ENCODE measurements around the gene SLC6A4.

Gene SLC6A4

DNA sequence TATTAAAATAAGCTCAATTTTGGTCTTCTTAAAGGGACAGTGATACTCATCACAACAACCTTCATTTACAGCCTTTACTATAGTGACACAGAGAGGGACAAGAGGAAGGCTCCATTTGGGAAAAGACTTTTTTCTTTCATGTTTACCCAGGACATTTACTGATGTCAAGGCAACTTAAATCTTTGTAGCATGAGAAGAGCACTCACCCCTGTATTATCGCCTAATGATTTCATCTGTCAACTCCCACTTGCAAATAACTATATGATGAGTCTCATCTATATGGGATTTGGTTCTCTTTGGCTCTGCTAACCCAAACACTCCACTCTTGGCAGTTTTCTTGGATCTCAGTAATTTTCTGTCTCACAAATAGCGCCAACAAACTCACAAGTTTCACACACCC, 32.1 kb upstream of the SLC6A4 start:
- no peak overlapping the region for H3K4me3 ChIP-seq (ENCODE audit: low read depth, low read length)
- TF ChIP-seq, protein P1, sequence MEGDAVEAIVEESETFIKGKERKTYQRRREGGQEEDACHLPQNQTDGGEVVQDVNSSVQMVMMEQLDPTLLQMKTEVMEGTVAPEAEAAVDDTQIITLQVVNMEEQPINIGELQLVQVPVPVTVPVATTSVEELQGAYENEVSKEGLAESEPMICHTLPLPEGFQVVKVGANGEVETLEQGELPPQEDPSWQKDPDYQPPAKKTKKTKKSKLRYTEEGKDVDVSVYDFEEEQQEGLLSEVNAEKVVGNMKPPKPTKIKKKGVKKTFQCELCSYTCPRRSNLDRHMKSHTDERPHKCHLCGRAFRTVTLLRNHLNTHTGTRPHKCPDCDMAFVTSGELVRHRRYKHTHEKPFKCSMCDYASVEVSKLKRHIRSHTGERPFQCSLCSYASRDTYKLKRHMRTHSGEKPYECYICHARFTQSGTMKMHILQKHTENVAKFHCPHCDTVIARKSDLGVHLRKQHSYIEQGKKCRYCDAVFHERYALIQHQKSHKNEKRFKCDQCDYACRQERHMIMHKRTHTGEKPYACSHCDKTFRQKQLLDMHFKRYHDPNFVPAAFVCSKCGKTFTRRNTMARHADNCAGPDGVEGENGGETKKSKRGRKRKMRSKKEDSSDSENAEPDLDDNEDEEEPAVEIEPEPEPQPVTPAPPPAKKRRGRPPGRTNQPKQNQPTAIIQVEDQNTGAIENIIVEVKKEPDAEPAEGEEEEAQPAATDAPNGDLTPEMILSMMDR (IDR thresholded peaks at IDR 0.05; ENCODE audit: borderline replicate concordance, insufficient read depth, low read depth, low read length) = no peak

DNA sequence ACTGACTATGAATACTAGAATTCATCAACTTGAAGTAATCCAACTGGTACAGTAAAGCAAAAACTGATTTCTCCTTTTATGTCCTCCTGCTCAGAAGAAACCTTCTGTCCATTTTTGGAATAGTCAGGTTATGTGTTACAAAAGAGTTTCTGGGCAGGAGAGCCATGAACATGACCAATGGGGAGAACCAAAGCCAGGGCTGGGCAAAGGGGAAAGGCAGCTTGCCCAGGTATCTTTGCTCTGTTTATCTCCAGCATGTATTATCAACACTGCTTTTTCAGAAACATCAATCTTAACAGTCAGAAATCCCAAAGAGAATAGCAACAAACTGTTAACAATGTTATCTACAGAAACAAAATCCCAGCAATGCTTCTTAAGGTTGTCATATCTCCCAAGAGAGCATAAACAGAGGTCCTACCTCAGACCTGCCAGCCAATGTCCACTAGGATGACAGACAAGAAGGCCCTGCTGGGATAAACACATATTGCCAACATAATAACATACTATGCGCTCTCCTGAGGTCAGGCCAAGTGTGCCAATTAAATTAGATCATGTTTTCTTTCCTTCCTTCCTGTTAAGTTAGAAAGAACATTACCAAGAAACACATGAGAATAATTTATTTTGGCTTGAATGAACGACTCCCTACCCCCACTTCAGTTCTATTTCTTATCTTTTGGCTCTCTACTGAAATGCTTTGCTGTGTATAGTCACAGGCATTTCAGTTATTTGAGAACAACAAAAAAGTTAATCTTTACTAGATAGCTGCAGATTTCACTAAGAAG, 28.2 kb upstream of the SLC6A4 start:
- TF ChIP-seq, protein P1 (IDR thresholded peaks at IDR 0.05; ENCODE audit: borderline replicate concordance, insufficient read depth, low read depth, low read length) = no peak
- H3K4me3 ChIP-seq (ENCODE audit: low read depth, low read length) = no peak overlapping the region

DNA sequence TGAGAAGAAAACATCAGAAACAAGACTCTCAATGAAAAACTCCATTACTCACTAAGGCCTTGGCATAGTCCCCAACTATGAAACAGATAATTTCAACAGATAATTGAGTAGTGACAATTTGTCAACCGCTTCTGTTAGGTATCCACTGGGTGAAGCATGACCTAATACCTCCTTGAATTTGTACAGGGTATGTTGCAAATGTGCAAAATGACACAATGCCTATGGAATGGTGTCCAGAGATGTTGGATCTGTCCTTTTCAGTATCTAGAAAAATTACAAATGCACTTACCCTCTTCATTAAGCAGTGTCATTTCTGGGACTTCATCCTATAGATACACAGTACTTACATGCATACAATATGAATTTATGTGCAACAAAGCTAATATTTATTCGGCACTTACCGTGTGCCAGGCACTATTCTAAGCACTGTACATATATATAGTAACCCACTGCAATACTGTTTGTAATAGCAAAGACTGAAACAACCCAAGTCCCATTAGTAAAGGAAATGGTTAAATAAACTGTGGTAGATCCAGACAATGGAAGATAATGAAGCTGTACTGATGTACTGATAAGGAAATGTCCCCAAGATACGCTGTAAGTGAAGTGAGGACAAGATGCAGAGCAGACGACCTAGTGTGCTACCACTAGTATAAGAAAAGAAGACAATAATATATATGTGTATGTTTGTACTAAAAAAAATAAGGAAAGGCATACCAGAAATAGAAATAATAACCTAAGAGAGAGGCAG, 21.4 kb upstream of the SLC6A4 start:
- no peak overlapping the region for H3K4me3 ChIP-seq (ENCODE audit: low read depth, low read length)
- TF ChIP-seq, protein P1 (IDR thresholded peaks at IDR 0.05; ENCODE audit: borderline replicate concordance, insufficient read depth, low read depth, low read length) = no peak

DNA sequence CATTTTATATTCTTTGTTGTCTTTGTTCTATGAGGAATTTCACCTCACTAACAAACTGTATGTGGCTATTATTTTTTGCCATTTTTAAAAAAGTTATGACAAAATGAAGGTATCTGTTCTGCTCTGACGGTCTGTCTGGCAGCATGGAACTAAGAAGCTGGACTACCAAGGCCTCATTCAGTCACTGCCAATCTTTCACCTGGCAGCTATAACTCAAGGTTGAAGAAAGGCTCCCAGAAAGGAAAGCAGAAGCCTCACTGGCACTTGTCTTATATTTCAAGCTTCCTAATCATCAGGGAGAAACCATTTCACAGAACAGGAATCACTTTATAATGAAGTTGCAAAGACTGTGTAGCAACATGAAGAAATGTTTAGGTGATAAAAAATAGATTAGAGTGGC, 18.7 kb upstream of the SLC6A4 start:
- no peak overlapping the region for H3K4me3 ChIP-seq (ENCODE audit: low read depth, low read length)
- TF ChIP-seq, protein P1 (IDR thresholded peaks at IDR 0.05; ENCODE audit: borderline replicate concordance, insufficient read depth, low read depth, low read length) = no peak

DNA sequence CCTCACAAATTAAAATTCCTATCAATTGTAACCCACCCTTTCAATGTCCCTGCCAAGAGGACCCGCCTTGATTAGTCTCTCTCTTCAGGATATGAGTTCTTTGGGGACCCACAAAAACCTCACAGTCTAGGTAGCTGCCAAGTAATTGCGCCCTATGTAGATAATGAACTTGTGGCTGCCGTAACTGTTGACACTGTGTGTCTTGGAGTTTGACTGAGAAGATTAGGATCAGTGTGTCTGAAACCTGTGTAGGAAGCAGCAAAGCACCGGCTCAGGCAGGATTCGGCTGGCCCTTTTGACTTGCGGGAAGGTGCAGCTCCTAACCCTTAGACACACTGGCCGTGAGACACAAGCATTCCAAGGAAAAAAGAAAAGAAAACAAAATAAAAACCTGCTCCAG, 17.8 kb upstream of the SLC6A4 start:
- TF ChIP-seq, protein P1 (IDR thresholded peaks at IDR 0.05; ENCODE audit: borderline replicate concordance, insufficient read depth, low read depth, low read length) = no peak
- no peak overlapping the region for H3K4me3 ChIP-seq (ENCODE audit: low read depth, low read length)

- TF ChIP-seq, protein P1 (IDR thresholded peaks at IDR 0.05; ENCODE audit: borderline replicate concordance, insufficient read depth, low read depth, low read length) = no peak
- H3K4me3 ChIP-seq (ENCODE audit: low read depth, low read length) = no peak overlapping the region
These were observed 16.4 kb upstream of the SLC6A4 start for GRCh38 chr17:30251931-30252330.

DNA sequence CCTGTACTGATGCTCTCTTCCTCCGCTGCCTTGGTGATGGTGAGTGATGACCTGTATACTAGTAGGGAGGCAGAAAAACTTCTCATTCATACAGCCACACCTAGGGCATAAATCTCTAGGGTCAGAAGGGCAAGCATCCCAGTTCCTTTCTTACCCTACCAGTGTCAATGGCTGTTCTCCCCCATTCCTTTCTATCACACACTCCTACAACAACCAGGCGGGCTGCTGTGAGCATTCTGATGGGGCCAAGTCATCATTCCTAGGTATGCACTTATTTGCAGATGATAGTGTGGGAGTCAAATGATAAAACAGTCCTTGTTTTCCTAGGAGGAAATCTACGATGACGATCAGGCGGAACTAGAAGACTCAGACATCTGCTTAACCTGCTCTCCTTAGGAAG, 14.0 kb upstream of the SLC6A4 start:
- no peak overlapping the region for H3K4me3 ChIP-seq (ENCODE audit: low read depth, low read length)
- TF ChIP-seq, protein P1 (IDR thresholded peaks at IDR 0.05; ENCODE audit: borderline replicate concordance, insufficient read depth, low read depth, low read length) = no peak
